ENCODE measurements around the gene TCP11X2.
"Not testable (repeated sequence)": the region's sequence is repeated elsewhere in the genome, so short reads cannot be mapped to it uniquely, and the experiment has no call there.

TCP11X2 gene

GRCh38 chrX:102471762-102472220, at the start of gene TCP11X2:
TCP11X2 (minus strand) TSS chrX:102471812.
- not testable (repeated sequence) for DNase-seq

- peak; percentile 42 for DNase-seq
These were observed 45.7 kb upstream of the TCP11X2 start for GRCh38 chrX:102517326-102517725.

GRCh38 chrX:102515975-102516941, 44.6 kb upstream of the TCP11X2 start, which contains the start of gene TMSB15A:
TMSB15A (minus strand) TSS chrX:102516739.
- DNase-seq, result peak; percentile 89

- no peak for DNase-seq
These were observed 42.9 kb upstream of the TCP11X2 start for GRCh38 chrX:102514536-102514935.

- DNase-seq, result no peak
These were observed 27.1 kb upstream of the TCP11X2 start for GRCh38 chrX:102498732-102499131.

GRCh38 chrX:102491766-102492165, 20.2 kb upstream of the TCP11X2 start:
- no peak for DNase-seq

- not testable (repeated sequence) for DNase-seq
These were observed 7.2 kb upstream of the TCP11X2 start for GRCh38 chrX:102478765-102479164.

- not testable (repeated sequence) for DNase-seq
These were observed 1.4 kb downstream of the TCP11X2 start for GRCh38 chrX:102470215-102470614.

GRCh38 chrX:102458615-102459014, 13.0 kb downstream of the TCP11X2 start:
- DNase-seq, result not testable (repeated sequence)

- DNase-seq, result not testable (repeated sequence)
These were observed 31.7 kb downstream of the TCP11X2 start, which contains the start of gene NXF2B for GRCh38 chrX:102439908-102440307. NXF2B (minus strand) TSS chrX:102440008; CDS start chrX:102380036, 59,972 bp downstream.

- DNase-seq, result not testable (repeated sequence)
These were observed 57.1 kb downstream of the TCP11X2 start for GRCh38 chrX:102414493-102414892.

All from NCI-H146 (cell line).